Activated naive CD4-positive, alpha-beta T cell (primary cell): ENCODE measurements around the gene RNF183.
A peak's percentile ranks its signal among the peaks of the same experiment; 100 is the strongest.
"Not testable (repeated sequence)": the region's sequence is repeated elsewhere in the genome, so short reads cannot be mapped to it uniquely, and the experiment has no call there.

ENCODE experiments used
- DNase-seq, 4 experiments: peaks; one replicate each; lab custom pipeline; 2025; lab: John Stamatoyannopoulos, UW

The RNF183 gene

GRCh38 chr9:113274474-113275156 lies 28.6 kb downstream of the RNF183 start:
- DNase-seq = peak in 2 of 4 experiments; percentile 24

- no peak for DNase-seq
Measured at GRCh38 chr9:113269871-113270270, 33.3 kb downstream of the RNF183 start.

GRCh38 chr9:113269355-113269754 lies 33.8 kb downstream of the RNF183 start:
- no peak for DNase-seq

- no peak for DNase-seq
Measured at GRCh38 chr9:113267911-113268566, 35.1 kb downstream of the RNF183 start.

GRCh38 chr9:113266174-113266573 lies 37.0 kb downstream of the RNF183 start:
- DNase-seq = no peak

GRCh38 chr9:113261917-113262671 lies 41.1 kb downstream of the RNF183 start:
- no peak for DNase-seq

GRCh38 chr9:113258282-113258681 lies 44.9 kb downstream of the RNF183 start:
- no peak for DNase-seq

GRCh38 chr9:113257863-113258262 lies 45.3 kb downstream of the RNF183 start:
- no peak for DNase-seq

- no peak for DNase-seq
Measured at GRCh38 chr9:113255438-113255837, 47.7 kb downstream of the RNF183 start.

- no peak for DNase-seq
Measured at GRCh38 chr9:113254991-113255390, 48.2 kb downstream of the RNF183 start.

- DNase-seq = no peak
Measured at GRCh38 chr9:113250807-113251206, 52.4 kb downstream of the RNF183 start.

GRCh38 chr9:113249661-113250060 lies 53.5 kb downstream of the RNF183 start:
- not testable (repeated sequence) for DNase-seq

- no peak for DNase-seq
Measured at GRCh38 chr9:113247640-113248039, 55.5 kb downstream of the RNF183 start.
